Epithelial cell of proximal tubule (primary cell): Measurements from ENCODE around the gene ARMC9. TPM values are rescaled to one million over a fixed set of nuclear protein-coding genes. Genes with fewer than 3 reads are reported as not detected.
A peak's percentile ranks its signal among the peaks of the same experiment; 100 is the strongest.

Source experiments
- DNase-seq: peaks from one replicate; pipeline ENCODE4 v3.0.0-alpha.2; 2011; ENCODE audit warnings: low read depth
- H3K4me3 ChIP-seq: 2 replicates; pipeline ENCODE4 v1.5.1; 2011; ENCODE audit warnings: low read depth, mild to moderate bottlenecking, low read length
- CTCF ChIP-seq: conservative IDR thresholded peaks from 2 replicates; pipeline ENCODE4 v1.5.1; 2012; ENCODE audit warnings: low read depth, mild to moderate bottlenecking, low read length
- total RNA-seq: library from RNA; depleted of rRNA; stranded (reverse); fragments of >200 nt; gene quantifications from 2 replicates; pipeline ENCODE4 v1.2.3, GENCODE V29; 2015

Gene ARMC9
- total RNA-seq, 1 donor from 2014 or later = 12.6 TPM

- H3K4me3 ChIP-seq = no peak overlapping the region
- peak; percentile 13 for TF ChIP-seq CTCF
- no peak for DNase-seq
Measured at GRCh38 chr2:231182513-231182899, 15.9 kb upstream of the ARMC9 start.

DNA sequence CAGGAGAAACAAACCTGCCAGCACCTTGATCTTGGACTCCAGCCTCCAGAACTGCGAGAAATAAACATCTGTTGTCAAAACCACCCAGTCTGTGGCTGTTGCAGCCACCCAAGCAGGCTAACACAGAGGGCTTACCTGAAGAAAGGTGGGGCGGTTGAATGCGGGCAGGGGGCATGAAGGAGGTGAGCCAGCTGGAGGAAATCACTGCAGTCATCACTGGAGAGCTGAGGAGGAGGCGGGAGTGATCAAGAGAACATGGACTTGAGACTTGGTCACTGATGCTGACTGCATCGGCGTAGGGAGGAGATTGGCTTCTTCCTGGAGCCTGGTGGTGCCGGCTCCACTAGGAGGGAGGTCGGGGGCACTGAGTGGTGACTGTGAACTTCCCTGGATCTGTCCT, 14.6 kb upstream of the ARMC9 start:
- no peak for TF ChIP-seq CTCF
- DNase-seq = no peak
- H3K4me3 ChIP-seq = no peak overlapping the region

GRCh38 chr2:231184319-231184718, 14.1 kb upstream of the ARMC9 start:
- DNase-seq = no peak
- H3K4me3 ChIP-seq = no peak overlapping the region
- TF ChIP-seq CTCF = no peak

DNA sequence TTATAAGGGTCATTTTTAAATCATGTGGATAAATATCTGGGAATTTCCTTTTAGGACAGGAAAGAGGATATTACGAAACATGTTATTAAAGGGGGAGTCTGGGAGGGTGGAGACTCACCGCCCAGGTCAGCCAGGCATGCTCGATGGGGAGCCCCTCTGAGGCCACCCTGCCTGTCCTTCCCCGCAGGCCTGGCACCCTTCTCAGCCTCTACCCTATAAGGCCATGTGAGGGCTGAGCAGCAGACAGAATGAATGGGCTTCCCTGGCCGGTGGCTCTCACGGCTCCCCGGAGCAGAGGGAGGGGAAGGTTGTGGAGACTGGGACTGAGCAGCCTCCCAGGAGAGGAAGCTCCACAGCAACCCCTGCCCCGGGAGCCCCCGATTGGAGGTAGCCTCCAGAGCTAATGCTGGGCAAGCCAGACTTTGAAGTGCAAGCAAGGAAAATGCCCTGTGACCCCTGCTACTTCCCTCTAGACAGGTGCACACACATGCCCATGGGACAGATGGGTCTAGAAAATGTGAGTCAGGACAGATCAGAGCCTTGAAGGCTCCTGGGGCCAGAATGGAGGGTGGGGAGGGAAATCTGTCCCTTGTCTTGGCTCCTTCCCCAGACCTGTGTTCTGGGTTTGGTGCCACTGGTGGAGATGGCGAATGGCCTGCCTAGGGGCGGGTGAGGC, 13.2 kb upstream of the ARMC9 start:
- TF ChIP-seq CTCF = no peak
- H3K4me3 ChIP-seq = no peak overlapping the region
- no peak for DNase-seq

DNA sequence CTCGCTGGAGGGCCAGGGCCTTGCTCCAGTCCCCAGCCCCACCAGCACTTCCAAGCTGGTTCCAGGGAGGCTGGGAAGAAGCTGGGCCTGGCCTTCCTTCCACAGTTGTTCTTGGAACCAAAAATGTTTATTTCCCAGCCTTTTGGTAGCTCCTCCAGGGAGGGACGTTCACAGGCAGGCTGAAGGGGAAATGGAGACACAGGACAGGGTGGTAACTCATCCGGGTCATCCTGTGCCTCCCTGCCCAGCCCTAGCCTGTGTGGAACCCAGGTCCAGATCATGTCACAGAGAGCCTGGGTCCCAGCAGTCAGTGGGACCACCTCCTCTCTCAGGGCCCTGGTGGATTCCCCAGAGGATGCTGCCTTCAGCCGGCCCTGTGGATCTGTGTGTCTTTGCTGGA, 12.5 kb upstream of the ARMC9 start:
- no peak for DNase-seq
- no peak overlapping the region for H3K4me3 ChIP-seq
- no peak for TF ChIP-seq CTCF

- DNase-seq = no peak
- TF ChIP-seq CTCF = no peak
Measured at GRCh38 chr2:231186325-231186724, 12.1 kb upstream of the ARMC9 start.

More at GRCh38 chr2:231186325-231186724, 12.1 kb upstream of the ARMC9 start:
- no peak overlapping the region for H3K4me3 ChIP-seq
